ENCODE results near the gene ABCB11. TPM values are rescaled to one million over a fixed set of nuclear protein-coding genes. Genes with fewer than 3 reads are reported as not detected.

The ABCB11 gene
- total and polyA plus RNA-seq, 5 donors from 2014 or later: not detected

DNA sequence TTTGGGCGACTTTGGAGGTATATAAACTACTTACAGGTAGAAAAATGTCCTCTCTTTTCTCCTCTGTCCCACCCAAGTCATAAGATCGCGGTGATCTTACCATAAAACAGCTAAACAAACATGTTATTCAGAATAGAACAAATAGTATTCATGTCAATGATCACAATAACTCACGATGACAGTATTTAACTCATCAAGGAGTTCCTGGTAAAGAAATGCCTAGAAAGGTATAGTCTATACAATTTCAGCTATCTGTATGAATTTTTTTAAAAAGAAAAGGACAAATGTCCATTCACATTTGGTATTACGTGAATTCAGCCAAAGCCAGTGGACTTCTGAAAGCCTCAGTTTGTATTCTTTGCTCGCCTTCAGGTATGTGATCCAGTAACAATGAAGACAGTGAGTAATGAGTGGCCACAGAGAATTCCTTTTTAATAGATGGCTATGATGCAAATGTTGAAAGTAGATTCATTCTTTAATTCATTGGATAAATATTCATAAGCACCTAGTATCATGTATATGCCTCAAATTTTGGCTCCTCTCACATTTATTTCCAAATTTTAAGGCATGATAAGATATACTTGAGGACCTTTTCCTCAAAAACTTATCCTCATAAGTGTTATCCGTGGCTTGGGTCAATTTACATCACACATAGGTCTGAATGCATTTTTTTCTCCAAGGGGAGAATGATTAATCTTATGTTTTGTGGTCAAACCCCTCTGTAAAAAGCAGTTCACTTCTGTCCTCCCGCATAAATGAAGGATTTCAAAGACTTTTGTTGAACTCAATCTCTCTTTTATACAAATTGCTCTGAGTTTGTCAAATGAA, 20.3 kb downstream of the ABCB11 start:
- H3K27me3 ChIP-seq (ENCODE audit: control insufficient read depth, insufficient read depth, low read length): no peaks in the 10 kb centered on the region
- H3K4me3 ChIP-seq (ENCODE audit: low read depth, low read length): no peak overlapping the region
- H3K27ac Mint-ChIP-seq: no peak overlapping the region
- H3K36me3 ChIP-seq (ENCODE audit: control insufficient read depth, insufficient read depth, low read length): no peaks in the 10 kb centered on the region
- H3K4me1 Mint-ChIP-seq: no peaks in the 10 kb centered on the region
- no peak overlapping the region for H3K4me3 Mint-ChIP-seq
- H3K27ac ChIP-seq (ENCODE audit: insufficient read depth, low read length, poor library complexity, severe bottlenecking): no peak overlapping the region
- H3K9me3 ChIP-seq (ENCODE audit: control insufficient read depth in 2 of 2, low read length in 2 of 2): no peaks in the 10 kb centered on the region
- ATAC-seq (ENCODE audit: low read depth in 2 of 2) (no peak), DNase-seq (no peak)
- H3K36me3 Mint-ChIP-seq: no peaks in the 10 kb centered on the region
- peaks cover 0 to 3% (median 0%) of the 10 kb centered on the region in 7 donors for H3K9me3 Mint-ChIP-seq
- peaks cover 11% of the 10 kb centered on the region for H3K27me3 Mint-ChIP-seq
- no peaks in the 10 kb centered on the region for H3K4me1 ChIP-seq (ENCODE audit: control insufficient read depth, insufficient read depth, low read length, poor library complexity, severe bottlenecking)

DNA sequence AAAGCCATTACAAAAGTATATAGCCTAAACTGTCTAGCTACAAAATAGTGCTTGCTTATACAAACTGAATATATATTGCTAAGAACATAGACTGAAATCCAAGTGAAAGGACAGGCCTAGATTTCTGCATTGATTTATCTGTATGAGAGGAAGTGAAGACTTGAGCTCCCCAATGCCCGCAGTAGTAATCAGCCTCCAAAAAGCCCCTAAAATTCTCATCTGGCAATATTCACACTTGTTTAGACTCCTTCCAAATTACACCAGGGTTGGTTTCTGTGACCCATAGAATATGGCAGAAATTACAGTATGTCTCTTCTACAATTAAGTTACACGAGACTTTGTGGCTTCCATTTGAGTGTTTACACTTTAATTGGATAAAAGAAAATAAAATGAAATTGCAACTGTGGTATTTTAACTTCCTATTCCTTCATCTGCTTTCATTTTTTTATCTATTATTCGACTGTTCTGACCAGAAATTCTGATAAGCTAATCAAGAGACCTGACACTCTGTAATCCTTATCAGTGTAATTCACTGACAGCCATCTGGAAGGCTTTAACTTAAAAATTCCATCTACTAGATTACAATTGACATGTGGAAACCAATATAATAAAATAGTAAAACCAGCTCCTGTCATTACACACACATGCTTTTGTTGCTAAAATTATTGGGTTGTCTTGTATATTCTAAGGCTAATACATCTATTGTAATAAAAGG, 21.1 kb downstream of the ABCB11 start:
- no peaks in the 10 kb centered on the region for H3K4me1 Mint-ChIP-seq
- H3K27ac Mint-ChIP-seq: no peak overlapping the region
- H3K9me3 Mint-ChIP-seq: peaks cover 0 to 4% (median 0%) of the 10 kb centered on the region in 7 donors
- Histone ChIP-seq H3K4me3 (ENCODE audit: low read depth, low read length) (no peak overlapping the region), H3K36me3 (ENCODE audit: control insufficient read depth, insufficient read depth, low read length) (no peaks in the 10 kb centered on the region), H3K4me1 (ENCODE audit: control insufficient read depth, insufficient read depth, low read length, poor library complexity, severe bottlenecking) (no peaks in the 10 kb centered on the region), H3K27ac (ENCODE audit: insufficient read depth, low read length, poor library complexity, severe bottlenecking) (no peak overlapping the region), H3K27me3 (ENCODE audit: control insufficient read depth, insufficient read depth, low read length) (no peaks in the 10 kb centered on the region), H3K9me3 (ENCODE audit: control insufficient read depth in 2 of 2, low read length in 2 of 2) (no peaks in the 10 kb centered on the region)
- ATAC-seq (ENCODE audit: low read depth in 2 of 2) (no peak), DNase-seq (no peak)
- peaks cover 4% of the 10 kb centered on the region for H3K27me3 Mint-ChIP-seq
- no peaks in the 10 kb centered on the region for H3K36me3 Mint-ChIP-seq
- no peak overlapping the region for H3K4me3 Mint-ChIP-seq

DNA sequence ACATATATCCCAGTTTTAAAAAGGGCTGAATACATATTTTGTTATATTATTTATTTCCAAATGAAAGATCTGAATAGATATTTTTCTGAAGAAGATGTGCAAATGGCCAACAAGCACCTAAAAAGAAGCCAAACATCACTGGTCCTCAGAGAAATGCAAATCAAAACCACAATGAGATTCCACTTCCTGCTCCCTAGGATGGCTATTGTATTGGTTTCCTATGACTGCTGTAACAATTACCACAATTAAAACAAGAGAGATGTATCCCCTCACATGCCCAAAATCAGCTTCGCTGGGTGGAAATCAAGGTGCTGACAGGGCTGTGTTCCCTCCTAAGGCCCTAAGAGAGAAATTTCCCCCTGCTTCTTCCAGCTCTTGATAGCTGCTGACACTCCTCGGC, 23.2 kb downstream of the ABCB11 start:
- no peak for ATAC-seq (ENCODE audit: low read depth in 2 of 2)
- Mint-ChIP-seq H3K27ac (no peak overlapping the region), H3K4me3 (no peak overlapping the region)

DNA sequence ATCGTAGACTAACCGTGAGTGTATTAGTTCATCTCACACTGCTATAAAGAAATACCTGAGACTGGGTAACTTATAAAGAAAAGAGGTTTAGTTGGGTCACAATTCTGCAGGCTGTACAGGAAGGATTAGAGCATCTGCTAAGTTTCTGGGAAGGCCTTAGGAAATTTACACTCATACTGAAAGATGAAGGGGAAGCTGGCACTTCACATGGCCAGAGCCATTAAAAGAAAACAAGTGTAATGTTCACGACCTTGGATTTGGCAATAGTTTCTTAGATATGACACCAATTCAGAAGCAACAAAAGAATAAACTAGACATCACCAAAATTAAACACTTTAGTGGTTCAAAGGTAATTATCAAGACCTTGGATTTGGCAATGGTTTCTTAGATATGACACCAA, 23.8 kb downstream of the ABCB11 start:
- Mint-ChIP-seq H3K27me3 (peaks cover 3% of the 10 kb centered on the region), H3K36me3 (no peaks in the 10 kb centered on the region), H3K9me3 (peaks cover 0 to 2% (median 0%) of the 10 kb centered on the region in 7 donors), H3K4me1 (no peaks in the 10 kb centered on the region), H3K27ac (no peak overlapping the region), H3K4me3 (no peak overlapping the region)
- DNase-seq: no peak
- Histone ChIP-seq H3K27me3 (ENCODE audit: control insufficient read depth, insufficient read depth, low read length) (no peaks in the 10 kb centered on the region), H3K4me1 (ENCODE audit: control insufficient read depth, insufficient read depth, low read length, poor library complexity, severe bottlenecking) (no peaks in the 10 kb centered on the region), H3K27ac (ENCODE audit: insufficient read depth, low read length, poor library complexity, severe bottlenecking) (no peak overlapping the region), H3K4me3 (ENCODE audit: low read depth, low read length) (no peak overlapping the region), H3K36me3 (ENCODE audit: control insufficient read depth, insufficient read depth, low read length) (no peaks in the 10 kb centered on the region), H3K9me3 (ENCODE audit: control insufficient read depth in 2 of 2, low read length in 2 of 2) (no peaks in the 10 kb centered on the region)
- no peak for ATAC-seq (ENCODE audit: low read depth in 2 of 2)

More for the DNA sequence above, 23.2 kb downstream of the ABCB11 start:
- no peaks in the 10 kb centered on the region for H3K4me1 ChIP-seq (ENCODE audit: control insufficient read depth, insufficient read depth, low read length, poor library complexity, severe bottlenecking)
- no peak overlapping the region for H3K4me3 ChIP-seq (ENCODE audit: low read depth, low read length)
- DNase-seq: no peak
- no peaks in the 10 kb centered on the region for H3K36me3 ChIP-seq (ENCODE audit: control insufficient read depth, insufficient read depth, low read length)
- no peaks in the 10 kb centered on the region for H3K27me3 ChIP-seq (ENCODE audit: control insufficient read depth, insufficient read depth, low read length)
- no peaks in the 10 kb centered on the region for H3K9me3 ChIP-seq (ENCODE audit: control insufficient read depth in 2 of 2, low read length in 2 of 2)
- Mint-ChIP-seq H3K36me3 (no peaks in the 10 kb centered on the region), H3K4me1 (no peaks in the 10 kb centered on the region), H3K9me3 (peaks cover 0 to 2% (median 0%) of the 10 kb centered on the region in 7 donors), H3K27me3 (no peaks in the 10 kb centered on the region)
- H3K27ac ChIP-seq (ENCODE audit: insufficient read depth, low read length, poor library complexity, severe bottlenecking): no peak overlapping the region

DNA sequence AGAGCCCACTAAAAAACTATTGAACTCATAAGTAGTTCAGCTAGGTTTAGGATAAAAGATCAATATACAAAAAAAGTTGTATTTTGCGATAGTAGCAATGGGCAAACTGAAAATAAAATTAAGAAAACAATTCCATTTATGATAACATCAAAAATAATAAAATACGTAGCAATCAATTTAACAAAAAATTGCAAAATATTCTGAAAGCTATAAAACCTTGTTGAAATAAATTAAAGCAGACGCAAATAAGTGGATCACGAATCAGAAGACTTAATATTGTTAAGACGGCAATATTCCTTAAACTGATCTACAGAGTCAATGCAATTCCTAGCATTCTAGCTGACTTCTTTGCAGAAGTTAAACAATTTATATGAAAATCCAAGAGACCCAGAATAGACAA, 24.5 kb downstream of the ABCB11 start:
- no peak overlapping the region for H3K27ac Mint-ChIP-seq
- no peaks in the 10 kb centered on the region for H3K4me1 Mint-ChIP-seq
- H3K9me3 Mint-ChIP-seq: peaks cover 0 to 2% (median 0%) of the 10 kb centered on the region in 7 donors
- Histone ChIP-seq H3K27me3 (ENCODE audit: control insufficient read depth, insufficient read depth, low read length) (no peaks in the 10 kb centered on the region), H3K36me3 (ENCODE audit: control insufficient read depth, insufficient read depth, low read length) (no peaks in the 10 kb centered on the region), H3K4me1 (ENCODE audit: control insufficient read depth, insufficient read depth, low read length, poor library complexity, severe bottlenecking) (no peaks in the 10 kb centered on the region), H3K4me3 (ENCODE audit: low read depth, low read length) (no peak overlapping the region), H3K9me3 (ENCODE audit: control insufficient read depth in 2 of 2, low read length in 2 of 2) (no peaks in the 10 kb centered on the region), H3K27ac (ENCODE audit: insufficient read depth, low read length, poor library complexity, severe bottlenecking) (no peak overlapping the region)
- H3K4me3 Mint-ChIP-seq: no peak overlapping the region
- peaks cover 5% of the 10 kb centered on the region for H3K27me3 Mint-ChIP-seq
- ATAC-seq (ENCODE audit: low read depth in 2 of 2) (no peak), DNase-seq (no peak)
- H3K36me3 Mint-ChIP-seq: no peaks in the 10 kb centered on the region

DNA sequence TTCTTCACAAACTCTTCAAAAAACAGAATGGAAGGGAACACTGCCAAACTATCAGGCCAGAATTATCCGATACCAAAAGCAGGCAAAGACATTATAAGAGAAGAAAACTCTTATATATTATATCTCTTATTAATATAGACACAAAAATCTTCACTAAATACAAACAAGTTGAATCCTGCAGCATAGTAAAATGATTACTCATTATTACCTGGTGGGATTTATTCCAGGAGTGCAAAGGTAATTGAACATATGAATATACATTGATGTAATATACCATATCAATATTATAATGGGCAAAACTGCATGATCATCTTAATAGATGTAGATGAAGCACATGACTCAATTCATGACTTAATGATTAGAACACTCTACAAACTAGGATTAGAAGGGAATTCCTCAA, 25.1 kb downstream of the ABCB11 start:
- Histone ChIP-seq H3K4me1 (ENCODE audit: control insufficient read depth, insufficient read depth, low read length, poor library complexity, severe bottlenecking) (no peaks in the 10 kb centered on the region), H3K9me3 (ENCODE audit: control insufficient read depth in 2 of 2, low read length in 2 of 2) (no peaks in the 10 kb centered on the region), H3K27me3 (ENCODE audit: control insufficient read depth, insufficient read depth, low read length) (no peaks in the 10 kb centered on the region), H3K36me3 (ENCODE audit: control insufficient read depth, insufficient read depth, low read length) (no peaks in the 10 kb centered on the region), H3K27ac (ENCODE audit: insufficient read depth, low read length, poor library complexity, severe bottlenecking) (no peak overlapping the region), H3K4me3 (ENCODE audit: low read depth, low read length) (no peak overlapping the region)
- no peak overlapping the region for H3K4me3 Mint-ChIP-seq
- no peaks in the 10 kb centered on the region for H3K4me1 Mint-ChIP-seq
- peaks cover 5% of the 10 kb centered on the region for H3K27me3 Mint-ChIP-seq
- ATAC-seq (ENCODE audit: low read depth in 2 of 2) (no peak), DNase-seq (no peak)
- H3K27ac Mint-ChIP-seq: no peak overlapping the region
- H3K9me3 Mint-ChIP-seq: peaks cover 0 to 2% (median 0%) of the 10 kb centered on the region in 7 donors
- H3K36me3 Mint-ChIP-seq: no peaks in the 10 kb centered on the region

DNA sequence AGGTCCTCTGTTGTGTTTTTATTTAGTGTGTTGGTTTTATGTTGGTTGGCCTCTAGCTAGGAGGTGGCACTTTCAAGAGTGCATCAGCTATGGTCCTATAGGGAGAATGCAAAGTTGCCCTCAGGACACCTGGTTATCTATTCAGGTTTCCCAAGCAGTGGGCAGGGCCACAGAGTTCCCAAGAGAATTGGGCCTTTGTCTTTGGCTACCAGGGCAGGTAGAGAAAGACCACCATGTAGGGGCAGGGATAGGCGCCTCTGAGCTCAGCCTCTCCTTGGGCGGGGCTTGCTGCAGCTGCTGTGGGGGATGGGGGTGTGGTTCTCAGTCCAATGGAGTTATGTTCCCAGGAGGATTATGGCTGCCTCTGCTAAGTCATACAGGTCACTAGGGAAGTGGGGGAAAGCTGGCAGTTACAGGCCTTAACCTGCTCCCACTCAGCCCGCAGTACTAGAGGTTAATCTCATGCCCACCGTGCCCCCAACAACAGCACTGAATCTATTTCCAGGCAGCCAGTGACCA, 26.0 kb downstream of the ABCB11 start:
- Mint-ChIP-seq H3K27ac (no peak overlapping the region), H3K4me1 (no peaks in the 10 kb centered on the region), H3K4me3 (no peak overlapping the region), H3K27me3 (peaks cover 7% of the 10 kb centered on the region), H3K36me3 (no peaks in the 10 kb centered on the region), H3K9me3 (peaks cover 0 to 2% (median 0%) of the 10 kb centered on the region in 7 donors)
- ATAC-seq (ENCODE audit: low read depth in 2 of 2): no peak
- H3K4me1 ChIP-seq (ENCODE audit: control insufficient read depth, insufficient read depth, low read length, poor library complexity, severe bottlenecking): no peaks in the 10 kb centered on the region
- no peaks in the 10 kb centered on the region for H3K36me3 ChIP-seq (ENCODE audit: control insufficient read depth, insufficient read depth, low read length)
- no peaks in the 10 kb centered on the region for H3K27me3 ChIP-seq (ENCODE audit: control insufficient read depth, insufficient read depth, low read length)
- no peaks in the 10 kb centered on the region for H3K9me3 ChIP-seq (ENCODE audit: control insufficient read depth in 2 of 2, low read length in 2 of 2)
- no peak overlapping the region for H3K4me3 ChIP-seq (ENCODE audit: low read depth, low read length)
- no peak overlapping the region for H3K27ac ChIP-seq (ENCODE audit: insufficient read depth, low read length, poor library complexity, severe bottlenecking)
- no peak for DNase-seq

Data from CD4-positive, CD25-positive, alpha-beta regulatory T cell (primary cell).